NCI-H2227 (cell line): ENCODE results near the gene GAB2.
"Not testable (repeated sequence)": the region's sequence is repeated elsewhere in the genome, so short reads cannot be mapped to it uniquely, and the experiment has no call there.

Source experiments
- DNase-seq: peaks from one replicate; lab custom pipeline; 2025; ENCODE audit not compliant: unreplicated experiment; lab: John Stamatoyannopoulos, UW

The GAB2 gene, protein sequence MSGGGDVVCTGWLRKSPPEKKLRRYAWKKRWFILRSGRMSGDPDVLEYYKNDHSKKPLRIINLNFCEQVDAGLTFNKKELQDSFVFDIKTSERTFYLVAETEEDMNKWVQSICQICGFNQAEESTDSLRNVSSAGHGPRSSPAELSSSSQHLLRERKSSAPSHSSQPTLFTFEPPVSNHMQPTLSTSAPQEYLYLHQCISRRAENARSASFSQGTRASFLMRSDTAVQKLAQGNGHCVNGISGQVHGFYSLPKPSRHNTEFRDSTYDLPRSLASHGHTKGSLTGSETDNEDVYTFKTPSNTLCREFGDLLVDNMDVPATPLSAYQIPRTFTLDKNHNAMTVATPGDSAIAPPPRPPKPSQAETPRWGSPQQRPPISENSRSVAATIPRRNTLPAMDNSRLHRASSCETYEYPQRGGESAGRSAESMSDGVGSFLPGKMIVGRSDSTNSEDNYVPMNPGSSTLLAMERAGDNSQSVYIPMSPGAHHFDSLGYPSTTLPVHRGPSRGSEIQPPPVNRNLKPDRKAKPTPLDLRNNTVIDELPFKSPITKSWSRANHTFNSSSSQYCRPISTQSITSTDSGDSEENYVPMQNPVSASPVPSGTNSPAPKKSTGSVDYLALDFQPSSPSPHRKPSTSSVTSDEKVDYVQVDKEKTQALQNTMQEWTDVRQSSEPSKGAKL

DNA sequence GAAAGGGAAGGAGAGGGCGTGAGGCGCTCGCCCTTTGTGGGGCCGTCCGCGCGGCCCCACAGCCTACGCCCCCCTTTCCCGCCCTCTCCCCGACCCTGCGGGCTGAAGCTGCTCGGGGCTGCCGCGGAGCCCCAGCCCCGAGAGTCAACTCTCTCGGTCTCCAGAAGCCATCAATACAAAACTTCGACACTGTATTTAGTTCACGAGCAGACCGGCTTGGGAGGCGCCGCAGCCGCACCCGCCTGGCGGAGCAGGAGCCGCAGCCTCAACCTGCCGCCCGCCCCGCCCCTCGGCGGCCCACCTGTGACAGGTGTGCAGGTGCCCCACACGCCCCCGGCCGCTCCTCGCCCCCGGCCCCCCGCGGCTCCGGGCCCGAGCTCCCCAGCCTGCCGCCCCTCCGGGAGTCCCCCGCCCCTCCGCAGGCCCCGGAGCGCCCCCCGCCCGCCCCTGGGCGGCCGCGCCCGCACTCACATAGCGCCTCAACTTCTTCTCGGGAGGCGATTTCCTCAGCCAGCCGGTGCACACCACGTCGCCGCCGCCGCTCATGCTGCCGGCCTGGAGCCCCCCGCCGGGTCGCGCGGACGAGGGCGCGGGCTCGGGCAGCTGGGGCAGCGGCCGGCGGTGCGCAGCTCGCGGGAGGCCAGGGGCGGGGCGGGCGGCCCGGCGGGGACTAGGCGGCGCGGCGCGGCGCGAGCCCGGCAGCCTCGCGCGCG lies at the start of gene GAB2:
Gene GAB2 (minus strand): TSS at position 646 of the 713 bp plus-strand sequence. CDS start 100 bp downstream, at position 546.
- DNase-seq = peak; percentile 55

DNA sequence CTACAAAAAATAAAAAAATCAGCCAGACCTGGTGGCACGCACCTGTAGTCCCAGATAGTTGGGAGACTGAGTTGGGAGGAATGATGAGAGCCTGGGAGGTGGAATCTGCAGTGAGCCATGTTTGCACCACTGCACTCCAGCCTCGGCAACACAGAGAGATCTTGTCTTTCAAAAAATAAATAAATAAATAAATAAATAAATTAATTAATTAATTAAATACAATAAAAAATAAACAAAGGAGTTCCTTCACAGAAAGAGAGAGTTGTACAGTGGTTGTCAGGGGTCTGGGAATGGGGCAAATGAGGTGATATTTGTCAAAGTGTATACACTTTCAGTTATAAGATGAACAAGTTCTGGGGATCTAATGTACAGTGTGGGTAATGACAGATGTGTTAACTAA lies 49.8 kb upstream of the GAB2 start:
- DNase-seq = no peak

DNA sequence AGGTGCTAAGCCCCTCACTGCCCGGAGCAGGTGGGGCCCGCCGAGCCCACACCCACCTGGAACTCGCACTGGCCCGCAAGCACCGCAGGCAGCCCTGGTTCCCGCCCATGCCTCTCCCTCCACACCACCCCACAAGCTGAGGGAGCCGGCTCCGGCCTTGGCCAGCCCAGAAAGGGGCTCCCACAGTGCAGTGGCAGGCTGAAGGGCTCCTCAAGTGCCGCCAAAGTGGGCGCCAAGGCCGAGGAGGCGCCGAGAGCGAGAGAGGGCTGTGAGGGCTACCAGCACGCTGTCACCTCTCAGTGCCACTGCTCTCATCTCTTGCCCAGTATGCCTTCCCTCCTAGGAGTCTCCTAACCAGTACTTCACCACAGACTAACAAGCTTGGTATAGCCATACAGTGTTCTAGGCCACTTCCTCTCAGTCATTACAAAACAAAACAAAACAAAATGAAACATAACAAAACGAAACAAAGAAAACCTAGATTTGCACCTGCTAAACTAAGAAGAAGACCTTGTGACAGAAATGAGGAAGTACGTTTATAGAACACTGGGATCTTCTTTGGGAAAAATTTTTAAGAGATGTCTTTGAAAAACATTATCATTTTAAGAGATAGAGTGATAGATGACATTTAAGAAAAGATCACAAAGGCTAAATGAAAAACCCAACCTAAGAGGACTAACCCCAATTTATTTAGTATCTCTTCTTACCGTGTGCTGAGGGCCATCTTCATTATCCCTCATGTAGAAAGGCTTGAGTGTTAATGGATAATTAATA lies 47.7 kb upstream of the GAB2 start:
- DNase-seq = no peak

DNA sequence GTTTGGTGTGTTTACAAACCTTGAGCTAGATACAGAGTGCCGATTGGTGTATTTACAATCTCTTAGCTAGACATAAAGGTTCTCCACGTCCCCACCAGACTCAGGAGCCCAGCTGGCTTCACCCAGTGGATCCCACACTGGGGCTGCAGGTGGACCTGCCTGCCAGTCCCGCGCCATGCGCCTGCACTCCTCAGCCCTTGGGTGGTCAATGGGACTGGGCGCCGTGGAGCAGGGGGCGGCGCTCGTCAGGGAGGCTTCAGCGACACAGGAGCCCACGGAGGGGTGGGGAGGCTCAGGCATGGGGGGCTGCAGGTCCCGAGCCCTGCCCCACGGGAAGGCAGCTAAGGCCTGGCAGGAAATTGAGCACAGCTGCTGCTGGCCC lies 47.2 kb upstream of the GAB2 start:
- not testable (repeated sequence) for DNase-seq

DNA sequence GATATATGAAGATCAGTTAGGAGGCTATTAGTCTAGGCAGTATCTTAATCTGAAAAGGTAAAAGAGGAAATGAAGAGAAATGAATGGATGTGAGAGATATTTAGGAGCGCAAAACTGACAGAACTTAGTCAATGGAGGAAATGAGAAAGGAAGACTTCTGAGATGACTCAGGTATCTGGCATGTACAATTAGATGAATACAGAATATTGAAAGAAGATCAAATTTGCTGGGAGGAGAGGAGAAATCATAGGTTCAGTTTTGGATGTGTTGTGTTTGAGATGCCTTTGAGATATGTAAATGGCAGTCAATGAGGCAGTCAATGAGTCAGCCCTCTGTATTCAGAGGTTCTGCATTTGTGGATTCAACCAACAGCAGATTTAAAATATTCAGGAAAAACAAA lies 42.9 kb upstream of the GAB2 start:
- no peak for DNase-seq

DNA sequence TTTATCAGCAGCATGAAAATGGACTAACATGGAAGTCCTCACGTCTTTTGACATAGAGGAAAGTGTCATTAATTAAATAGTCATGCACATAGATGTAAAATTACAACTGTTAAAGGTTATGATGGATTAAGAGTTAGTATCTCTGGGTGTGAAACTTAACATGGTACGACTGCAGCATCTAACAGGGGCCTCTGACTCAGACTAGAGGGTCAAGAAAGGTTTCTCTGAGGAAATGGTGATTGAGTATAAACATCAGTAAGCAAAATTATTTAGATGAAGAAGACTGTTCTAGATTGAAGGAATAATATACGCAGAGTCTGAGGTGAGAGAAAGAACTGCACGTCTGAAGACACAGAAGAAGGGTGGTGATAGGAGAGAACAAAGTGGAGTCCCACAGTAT lies 42.1 kb upstream of the GAB2 start:
- no peak for DNase-seq

DNA sequence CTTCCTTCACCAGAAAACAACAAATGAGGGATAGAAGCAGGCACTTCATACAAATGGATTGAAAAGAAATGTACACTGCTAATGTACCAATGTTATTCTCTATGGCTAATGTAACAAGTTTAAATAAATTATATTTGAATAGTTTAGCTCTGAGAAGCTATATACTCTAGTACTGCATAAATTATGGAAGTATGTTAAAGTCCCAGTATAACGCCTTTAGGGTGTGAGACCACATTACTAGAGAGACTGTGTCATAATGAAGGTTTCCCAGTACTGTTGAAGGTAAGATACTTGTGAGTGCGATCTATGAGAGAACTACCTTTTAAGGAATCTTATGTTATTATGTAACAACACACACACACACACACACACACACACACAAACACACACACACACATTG lies 39.8 kb upstream of the GAB2 start:
- DNase-seq = no peak

DNA sequence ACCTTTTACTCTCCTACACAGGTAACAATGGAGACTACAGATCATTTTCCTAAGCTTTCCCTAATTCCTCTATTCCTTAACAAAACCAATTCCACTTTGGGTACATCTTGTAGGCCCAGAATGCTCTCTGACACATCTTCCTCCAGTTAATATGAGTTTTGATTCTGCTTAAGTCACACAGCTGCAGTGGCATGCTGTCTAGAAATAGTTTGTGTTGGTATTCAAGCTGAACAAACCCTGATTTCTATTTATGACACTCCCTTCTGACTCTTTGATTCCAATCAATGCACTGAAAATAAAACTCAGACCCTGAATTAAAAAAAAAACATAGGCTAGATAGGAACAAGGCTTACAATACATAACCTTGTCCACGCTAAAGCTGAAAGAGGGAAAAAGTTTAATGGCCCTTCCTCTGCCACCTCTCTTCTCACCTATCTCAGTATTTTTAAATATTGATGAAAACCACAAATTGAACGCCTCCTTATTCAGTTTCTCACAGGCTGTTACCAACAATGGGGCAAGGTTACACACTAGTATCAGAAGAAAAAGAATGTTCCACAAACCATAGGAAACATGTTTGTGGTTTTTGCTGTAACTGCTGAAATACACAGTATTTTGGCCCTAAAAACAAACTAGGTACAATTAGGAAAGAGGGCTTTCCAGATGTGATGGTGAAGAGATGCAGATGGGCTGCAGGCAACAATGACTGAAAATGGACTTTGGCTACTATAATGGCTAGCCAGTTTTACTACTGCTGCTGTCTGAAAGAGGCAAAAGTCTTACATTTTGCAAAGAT lies 35.7 kb upstream of the GAB2 start:
- DNase-seq = no peak

DNA sequence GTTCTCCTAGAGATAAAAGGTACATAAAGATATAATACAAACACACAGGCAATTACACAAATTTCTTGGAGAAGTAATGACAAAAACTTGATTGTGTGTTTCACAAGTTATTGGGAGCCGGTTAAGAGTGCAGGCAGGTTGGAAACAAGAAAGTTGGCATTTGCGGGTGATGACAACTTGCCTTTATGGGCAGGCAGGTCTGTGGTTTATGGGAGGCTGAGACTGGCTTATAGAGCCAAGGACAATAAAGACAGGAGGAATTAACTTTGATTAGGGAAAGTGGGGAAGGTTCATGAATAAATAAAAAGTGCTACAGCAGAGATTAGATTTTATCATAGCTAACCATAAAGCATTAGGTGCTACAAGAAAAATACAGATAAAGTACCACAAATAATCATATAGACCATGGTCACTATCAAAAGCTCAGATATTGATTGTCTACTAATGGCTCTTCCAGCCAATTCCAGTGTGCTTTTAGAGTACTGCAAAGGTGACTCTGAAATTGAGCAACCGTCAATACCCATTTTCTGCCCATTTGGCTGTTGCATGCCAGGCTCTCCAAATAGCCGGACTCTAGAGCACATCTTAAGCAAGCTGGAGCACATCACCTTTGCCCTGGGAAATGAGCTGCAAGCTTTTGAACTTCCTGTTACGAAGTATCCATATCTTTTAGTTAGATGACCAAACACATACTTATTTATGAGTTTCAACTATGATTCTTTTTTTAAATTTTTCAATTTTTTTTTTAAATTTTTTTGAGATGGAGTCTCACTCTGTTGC lies 33.9 kb upstream of the GAB2 start:
- no peak for DNase-seq

DNA sequence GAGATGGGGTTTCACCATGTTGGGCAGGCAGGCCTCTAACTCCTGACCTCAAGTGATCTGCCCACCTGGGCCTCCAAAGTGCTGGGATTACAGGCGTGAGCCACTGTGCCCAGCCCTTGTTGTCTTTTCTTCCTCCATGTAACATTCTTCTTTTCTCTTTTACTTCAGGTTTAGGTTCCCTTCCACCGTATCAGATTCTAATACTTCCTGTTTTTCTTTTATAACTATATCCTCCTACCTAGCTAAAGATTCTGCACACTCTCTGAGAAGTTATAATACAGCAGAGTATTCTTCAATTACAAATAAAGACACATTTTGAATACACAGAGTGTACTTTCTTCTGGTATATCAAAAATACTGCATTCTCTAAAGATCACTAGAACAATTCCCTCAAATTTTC lies 33.2 kb upstream of the GAB2 start:
- no peak for DNase-seq

DNA sequence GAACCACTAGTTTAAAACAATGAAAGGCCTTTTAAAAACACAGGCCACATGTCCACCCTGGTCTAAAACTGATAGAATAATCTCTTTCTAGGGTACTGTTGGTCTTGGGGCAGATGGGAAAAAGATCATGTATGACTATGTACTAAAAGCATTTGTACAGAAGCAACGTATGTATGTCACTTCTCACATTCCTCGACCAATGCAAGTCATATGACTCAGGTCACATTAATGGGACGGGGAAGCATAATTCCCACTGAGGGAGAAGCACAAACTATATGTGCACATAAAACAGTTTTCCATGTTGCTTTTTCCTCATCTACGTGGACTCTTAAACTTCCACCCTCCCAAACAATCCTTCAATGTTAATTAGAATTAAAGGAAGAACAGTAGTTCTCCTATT lies 32.2 kb upstream of the GAB2 start:
- DNase-seq = no peak

DNA sequence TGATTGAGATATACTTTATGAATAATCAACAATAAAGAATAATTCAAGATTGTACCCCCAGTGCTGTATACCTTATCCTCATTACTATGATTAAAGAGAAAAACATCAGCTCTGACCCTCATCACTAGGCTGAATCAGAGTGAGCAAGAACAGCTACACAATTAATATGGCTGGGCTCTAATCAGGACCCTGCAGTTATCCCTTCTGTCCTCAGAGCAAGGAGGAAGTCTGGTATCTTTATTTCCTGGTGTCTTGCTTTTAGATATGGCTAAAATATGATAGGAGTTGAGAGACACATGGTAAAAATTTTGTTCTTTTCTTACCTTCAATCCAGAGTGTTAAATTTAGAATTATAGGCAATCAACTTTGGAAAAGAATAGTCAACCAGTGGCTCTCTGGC lies 28.6 kb upstream of the GAB2 start:
- no peak for DNase-seq

DNA sequence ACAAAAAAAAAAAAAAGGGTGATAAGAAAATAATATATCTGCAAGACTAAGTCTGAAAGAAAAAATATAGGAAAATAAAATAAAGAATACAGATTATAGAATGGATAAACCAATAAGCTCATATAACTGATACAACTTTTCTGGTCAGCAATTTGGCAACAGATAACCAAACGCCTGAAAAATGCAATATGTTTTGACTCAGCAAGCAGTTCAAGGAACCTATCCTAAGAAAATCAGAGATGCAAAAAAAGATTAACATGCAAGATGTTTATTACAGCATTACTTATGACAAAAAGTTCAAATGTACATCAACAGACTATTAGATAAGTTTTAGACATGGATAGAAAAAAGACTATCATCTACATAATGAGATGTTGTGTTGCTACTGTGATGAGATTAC lies 27.1 kb upstream of the GAB2 start:
- DNase-seq = no peak

DNA sequence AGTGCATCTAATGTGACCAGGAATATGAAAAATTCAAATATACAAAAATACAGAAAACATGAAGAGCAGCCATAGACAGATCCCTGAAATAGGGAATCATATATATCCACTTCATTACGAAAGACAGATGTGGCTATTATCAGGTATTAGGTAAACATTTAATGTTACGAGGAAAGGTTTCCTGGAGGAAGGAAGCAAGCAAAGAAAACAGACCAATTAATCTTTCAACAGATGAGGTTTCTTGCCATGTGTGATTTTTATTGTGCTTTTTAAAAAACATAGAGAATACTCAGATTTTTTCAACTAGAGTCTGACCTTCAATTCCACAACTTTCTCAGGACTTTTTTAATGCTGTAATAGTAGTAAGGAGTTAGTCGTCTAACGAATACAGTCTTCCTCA lies 24.3 kb upstream of the GAB2 start:
- DNase-seq = no peak

DNA sequence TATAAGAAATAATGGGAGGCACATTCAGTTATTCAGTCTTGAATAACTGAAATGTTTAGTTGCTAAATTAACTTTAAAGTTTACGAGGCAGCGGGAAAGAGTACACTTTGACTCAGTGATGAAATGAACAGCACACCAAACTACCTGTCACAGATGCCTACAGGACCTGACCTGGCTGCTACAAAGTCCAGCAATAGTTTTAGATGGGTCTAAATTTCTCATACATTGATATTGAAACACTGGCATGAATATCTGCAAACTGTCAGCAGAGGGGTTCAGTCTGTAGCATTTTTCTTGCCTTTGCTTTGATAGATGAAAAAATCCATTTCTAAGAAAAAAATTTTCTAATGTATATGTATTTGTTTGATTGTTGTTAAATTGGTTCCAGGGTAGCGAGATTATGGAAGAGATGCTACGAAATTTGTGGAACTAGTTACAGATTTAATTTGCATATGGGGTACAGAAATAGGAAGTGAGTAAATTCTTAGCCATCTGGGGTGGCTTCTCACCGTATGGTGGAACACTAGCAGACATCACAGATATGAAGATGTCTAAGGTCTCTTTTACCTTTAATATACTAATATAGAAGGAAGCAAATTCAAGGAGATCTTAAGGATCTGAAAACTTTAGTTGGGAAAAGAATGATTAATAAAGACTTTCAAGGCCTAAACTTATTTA lies 20.8 kb upstream of the GAB2 start:
- DNase-seq = no peak

DNA sequence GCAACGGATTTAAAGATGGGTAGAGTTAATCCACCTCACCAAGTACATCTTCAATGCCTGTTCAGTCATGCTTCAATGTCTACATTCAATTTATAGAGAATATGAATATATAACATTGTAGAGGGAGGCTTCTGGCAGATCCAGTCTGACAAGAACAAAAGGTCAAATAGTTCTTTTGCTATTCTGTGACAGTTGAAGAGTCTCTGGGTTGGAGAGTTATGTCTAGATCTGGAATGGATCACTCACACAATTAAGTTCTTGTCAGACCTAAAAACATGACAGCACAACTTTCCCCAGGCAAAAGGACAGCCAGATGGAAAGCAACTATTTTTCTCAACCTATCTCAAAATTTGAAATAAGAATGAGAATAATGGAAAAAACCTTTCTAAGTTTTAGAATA lies 15.3 kb upstream of the GAB2 start:
- no peak for DNase-seq

DNA sequence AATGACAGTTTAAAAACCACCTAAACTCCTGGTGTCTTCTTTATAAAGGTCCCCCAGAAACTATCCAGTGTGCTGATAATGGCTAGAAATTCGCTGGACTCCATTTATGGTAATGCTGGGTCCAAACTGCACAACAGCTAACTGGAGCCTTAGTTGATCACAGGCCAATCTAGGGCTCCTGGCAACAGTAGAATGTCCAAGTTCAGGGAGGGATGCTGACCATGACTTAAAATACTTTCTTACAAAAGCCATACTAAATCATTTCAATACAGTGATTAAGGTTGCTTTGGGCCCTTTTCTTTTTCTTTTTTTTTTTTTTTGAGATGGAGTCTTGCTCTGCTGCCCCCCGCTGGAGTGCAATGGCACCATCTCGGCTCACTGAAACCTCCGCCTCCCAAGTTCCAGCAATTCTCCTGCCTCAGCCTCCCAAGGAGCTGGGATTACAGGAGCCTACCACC lies 14.5 kb upstream of the GAB2 start:
- peak; percentile 29 for DNase-seq

DNA sequence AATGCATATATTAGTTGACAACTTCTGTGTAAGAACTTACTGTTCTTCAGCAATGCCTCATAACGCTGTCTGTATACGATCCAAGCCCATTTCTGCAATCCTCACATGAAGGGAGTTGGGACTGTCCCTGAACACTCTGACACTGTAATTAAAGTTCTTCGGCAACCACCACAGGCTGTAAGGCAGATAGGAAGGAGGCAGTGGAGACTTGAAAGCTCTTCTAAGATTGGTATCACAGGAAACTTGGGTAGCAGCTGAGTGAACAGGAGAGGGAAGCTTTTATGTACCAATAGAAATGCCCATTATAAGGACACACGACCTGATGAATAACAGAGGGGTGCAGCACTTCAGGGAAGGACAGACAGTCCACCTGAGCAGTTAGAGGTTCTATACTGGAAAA lies 12.0 kb upstream of the GAB2 start:
- DNase-seq = peak; percentile 33

DNA sequence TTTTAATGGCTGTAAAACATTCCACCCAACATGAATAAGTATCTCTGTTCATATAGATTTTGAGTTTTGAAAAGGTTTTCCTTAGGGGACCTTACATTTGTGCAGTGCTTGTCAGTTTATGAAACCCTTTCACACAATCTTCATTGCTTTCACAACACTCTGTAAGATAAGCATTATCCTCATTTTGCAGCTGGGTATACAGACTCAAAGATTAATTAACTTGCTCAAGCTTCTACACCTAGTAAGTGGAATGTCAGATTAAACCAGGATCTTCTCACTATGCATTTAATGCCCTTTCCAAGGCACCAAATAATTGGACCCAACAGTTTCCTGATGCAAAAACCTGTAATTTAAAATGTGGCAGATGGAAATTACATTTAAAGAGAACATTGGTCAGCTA lies 11.6 kb upstream of the GAB2 start:
- no peak for DNase-seq
